Coronary artery (tissue), 2 donors: ENCODE results near the gene CERCAM.

Source experiments
- DNase-seq: peaks from one replicate; pipeline ENCODE4 v3.0.0-alpha.2; 2017; ENCODE audit warnings: low spot score
- H3K27ac ChIP-seq, 2 donors: fragments of 200-600 bp; sonication (generic); one replicate each; pipeline ENCODE4 v1.5.1; 2016 to 2019
- H3K4me3 ChIP-seq: fragments of 200-600 bp; sonication (generic); 2 replicates; pipeline ENCODE4 v1.5.1; 2016; ENCODE audit warnings: mild to moderate bottlenecking, moderate library complexity
- TF ChIP-seq, protein P1 (sequence below): fragments of 200-600 bp; sonication (generic); IDR thresholded peaks from one replicate; pipeline ENCODE4 v1.5.1; 2019; ENCODE audit warnings: antibody characterized with exemption

Gene CERCAM, protein sequence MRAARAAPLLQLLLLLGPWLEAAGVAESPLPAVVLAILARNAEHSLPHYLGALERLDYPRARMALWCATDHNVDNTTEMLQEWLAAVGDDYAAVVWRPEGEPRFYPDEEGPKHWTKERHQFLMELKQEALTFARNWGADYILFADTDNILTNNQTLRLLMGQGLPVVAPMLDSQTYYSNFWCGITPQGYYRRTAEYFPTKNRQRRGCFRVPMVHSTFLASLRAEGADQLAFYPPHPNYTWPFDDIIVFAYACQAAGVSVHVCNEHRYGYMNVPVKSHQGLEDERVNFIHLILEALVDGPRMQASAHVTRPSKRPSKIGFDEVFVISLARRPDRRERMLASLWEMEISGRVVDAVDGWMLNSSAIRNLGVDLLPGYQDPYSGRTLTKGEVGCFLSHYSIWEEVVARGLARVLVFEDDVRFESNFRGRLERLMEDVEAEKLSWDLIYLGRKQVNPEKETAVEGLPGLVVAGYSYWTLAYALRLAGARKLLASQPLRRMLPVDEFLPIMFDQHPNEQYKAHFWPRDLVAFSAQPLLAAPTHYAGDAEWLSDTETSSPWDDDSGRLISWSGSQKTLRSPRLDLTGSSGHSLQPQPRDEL

DNA sequence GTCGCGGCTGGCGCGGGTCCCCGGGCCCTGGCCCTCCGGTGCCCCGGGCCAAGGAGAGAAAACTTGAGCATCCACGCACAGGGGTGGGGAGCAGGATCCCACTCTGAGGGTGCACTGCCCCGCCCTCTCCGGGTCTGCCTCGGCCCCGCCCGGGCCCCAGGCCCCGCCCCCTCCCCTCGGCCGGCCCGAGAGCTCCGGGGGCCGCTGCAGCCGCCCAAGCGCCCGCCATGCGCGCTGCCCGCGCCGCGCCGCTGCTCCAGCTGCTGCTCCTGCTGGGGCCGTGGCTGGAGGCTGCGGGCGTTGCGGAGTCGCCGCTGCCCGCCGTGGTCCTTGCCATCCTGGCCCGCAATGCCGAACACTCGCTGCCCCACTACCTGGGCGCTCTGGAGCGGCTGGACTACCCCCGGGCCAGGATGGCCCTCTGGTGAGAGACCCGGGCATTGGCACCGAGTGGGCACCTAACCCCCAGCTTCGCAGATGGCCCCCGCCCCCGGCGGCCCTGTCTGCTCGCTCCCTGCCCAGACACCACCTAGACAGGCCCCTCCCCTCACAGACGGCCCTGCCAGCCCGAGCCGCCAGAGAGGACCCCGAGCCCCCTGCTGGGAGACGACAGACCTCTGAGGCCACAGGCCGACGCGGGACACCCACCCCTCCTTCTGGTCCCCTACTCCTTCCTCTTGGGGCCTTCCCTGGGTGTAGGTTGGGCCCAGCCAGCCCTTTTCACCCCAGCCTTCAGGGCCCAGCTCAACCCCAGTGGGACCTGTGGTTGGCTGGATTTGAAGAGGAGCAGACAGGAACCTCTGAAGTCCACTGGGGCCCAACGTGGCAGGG is at the start of gene CERCAM:
Gene CERCAM (plus strand): TSS at position 207 of the 831 bp plus-strand sequence. CDS start 21 bp downstream, at position 228.
- TF ChIP-seq, protein P1, sequence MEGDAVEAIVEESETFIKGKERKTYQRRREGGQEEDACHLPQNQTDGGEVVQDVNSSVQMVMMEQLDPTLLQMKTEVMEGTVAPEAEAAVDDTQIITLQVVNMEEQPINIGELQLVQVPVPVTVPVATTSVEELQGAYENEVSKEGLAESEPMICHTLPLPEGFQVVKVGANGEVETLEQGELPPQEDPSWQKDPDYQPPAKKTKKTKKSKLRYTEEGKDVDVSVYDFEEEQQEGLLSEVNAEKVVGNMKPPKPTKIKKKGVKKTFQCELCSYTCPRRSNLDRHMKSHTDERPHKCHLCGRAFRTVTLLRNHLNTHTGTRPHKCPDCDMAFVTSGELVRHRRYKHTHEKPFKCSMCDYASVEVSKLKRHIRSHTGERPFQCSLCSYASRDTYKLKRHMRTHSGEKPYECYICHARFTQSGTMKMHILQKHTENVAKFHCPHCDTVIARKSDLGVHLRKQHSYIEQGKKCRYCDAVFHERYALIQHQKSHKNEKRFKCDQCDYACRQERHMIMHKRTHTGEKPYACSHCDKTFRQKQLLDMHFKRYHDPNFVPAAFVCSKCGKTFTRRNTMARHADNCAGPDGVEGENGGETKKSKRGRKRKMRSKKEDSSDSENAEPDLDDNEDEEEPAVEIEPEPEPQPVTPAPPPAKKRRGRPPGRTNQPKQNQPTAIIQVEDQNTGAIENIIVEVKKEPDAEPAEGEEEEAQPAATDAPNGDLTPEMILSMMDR: no peak
- DNase-seq: no peak
- peak within 1 kb of the TSS; percentile 69 to 80 for H3K27ac ChIP-seq
- peak within 1 kb of the TSS; percentile 78 for H3K4me3 ChIP-seq

DNA sequence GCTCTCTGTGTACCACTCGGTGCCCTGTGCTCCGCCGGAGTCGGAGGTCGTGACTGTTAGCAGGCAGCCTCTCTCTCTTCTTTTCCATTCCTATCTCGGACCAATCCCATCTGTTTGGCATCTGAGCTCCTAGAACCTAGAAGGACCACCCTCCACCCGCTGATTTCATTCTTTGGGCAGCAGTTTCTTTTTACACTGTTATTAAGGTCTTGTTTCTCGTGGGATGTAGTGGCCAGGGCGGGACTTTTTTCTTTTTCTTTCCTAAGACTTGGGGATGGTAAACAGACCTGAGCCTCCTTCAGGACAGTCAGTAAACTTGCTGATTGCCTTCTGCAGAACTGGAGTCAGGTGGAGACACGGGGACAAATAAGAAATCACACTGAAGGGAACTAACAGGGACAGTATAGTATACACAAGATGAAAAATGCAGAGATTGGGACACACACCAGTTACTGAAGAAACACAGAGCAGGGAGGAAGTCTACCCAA is 49.0 kb upstream of the CERCAM start:
- peak overlapping the region; percentile 85 for H3K4me3 ChIP-seq
- peak overlapping the region; percentile 72 to 97 for H3K27ac ChIP-seq
- DNase-seq: no peak
- TF ChIP-seq, protein P1: no peak

DNA sequence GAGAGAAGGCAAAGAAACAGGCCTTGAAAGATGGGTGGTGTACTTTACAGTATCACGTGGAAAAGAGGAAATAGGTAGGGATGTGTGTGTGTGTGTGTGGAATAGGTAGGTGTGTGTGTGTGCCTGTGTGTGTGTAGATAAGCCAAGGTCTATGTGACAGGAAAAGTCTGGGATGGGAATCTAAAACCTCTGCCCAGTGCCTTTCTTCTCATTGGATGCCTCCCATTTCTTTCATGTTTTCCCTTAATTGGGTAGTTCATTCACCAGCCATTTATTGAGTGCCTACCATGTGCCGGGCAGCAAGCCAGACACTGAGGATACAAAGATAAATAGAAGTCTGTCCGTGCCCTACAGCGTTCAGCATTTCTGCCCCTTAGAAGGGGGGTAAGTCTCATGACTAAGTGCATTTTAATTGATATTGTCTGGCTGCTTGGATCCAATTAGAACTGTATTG is 48.4 kb upstream of the CERCAM start:
- Histone ChIP-seq H3K27ac (peak overlapping the region; percentile 26 to 72), H3K4me3 (peak overlapping the region; percentile 85)
- TF ChIP-seq, protein P1: no peak
- DNase-seq: no peak

DNA sequence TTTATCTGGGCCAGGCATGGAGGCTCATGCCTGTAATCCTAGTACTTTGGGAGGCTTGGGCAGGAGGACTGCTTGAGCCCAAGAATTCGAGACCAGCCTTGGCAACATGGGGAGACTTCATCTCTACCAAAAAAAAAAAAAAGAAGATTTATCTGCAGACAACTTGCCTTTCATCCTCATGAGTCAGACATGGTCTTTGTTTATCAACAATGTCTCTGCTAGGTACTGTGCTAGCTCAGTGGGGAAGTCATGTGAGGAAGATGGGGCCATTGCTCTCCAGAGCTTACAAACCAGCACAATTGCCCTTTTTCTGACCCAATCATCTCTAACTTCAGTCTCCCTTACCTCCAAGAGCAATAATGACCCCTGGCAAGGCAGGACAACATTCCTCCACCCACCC is 47.9 kb upstream of the CERCAM start:
- Histone ChIP-seq H3K27ac (no peak overlapping the region), H3K4me3 (no peak overlapping the region)
- TF ChIP-seq, protein P1: no peak
- no peak for DNase-seq

DNA sequence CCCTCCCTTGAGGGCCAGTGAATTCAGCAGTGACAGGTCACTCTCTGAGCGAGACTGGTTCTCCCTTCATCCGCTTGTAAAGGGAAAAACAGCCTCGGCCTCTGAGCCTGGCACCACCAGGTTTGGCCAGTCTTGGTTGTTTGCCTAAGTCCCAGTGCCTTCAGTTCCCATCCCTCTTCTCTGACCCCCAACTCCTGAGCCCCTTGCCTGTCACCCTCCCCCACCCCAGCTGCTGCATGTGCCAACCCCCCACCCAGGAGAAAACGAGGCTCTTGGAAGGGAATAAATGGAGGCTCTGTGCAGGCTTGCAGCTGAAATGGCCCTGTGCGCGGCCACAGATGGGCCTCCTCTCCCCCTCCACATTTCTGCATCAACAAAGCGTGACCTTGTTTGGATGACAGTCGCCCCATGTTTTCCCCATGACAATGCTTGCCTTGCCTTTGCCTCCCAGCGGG is 46.4 kb upstream of the CERCAM start:
- no peak for DNase-seq
- Histone ChIP-seq H3K4me3 (no peak overlapping the region), H3K27ac (no peak overlapping the region)
- TF ChIP-seq, protein P1: no peak

DNA sequence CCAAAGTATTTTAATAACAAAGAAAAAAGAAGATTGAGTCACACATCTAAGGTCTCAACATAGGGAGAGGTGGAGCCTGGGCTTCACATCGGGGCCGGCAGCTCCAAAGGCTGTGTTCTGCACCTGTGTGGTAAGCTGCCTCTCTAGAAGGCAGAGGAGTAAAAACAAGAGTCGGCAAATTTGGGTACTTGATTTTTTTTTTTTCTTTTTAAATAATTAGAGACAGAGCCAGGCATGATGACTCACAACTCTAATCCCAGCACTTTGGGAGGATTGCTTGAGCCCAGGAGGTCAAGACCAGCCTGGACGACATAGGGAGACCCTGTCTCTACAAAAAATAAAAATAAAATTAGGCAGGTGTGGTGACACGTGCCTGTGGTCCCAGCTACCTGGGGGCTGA is 44.8 kb upstream of the CERCAM start:
- TF ChIP-seq, protein P1: no peak
- DNase-seq: no peak
- H3K27ac ChIP-seq: no peak overlapping the region
- no peak overlapping the region for H3K4me3 ChIP-seq
